Tibial artery (tissue), 4 donors: ENCODE measurements around the gene TCL1B.

Source experiments
- DNase-seq, 2 donors: peaks; one replicate each; pipeline ENCODE4 v3.0.0-alpha.2; 2019
- H3K27ac ChIP-seq, 2 donors: fragments of 200-600 bp; sonication (generic) in 1 of 2; 1 replicate in 1 of 2; 2 replicates in 1 of 2; pipeline ENCODE4 v1.5.1; 2018 to 2019; ENCODE audit warnings: mild to moderate bottlenecking in 1 of 2
- H3K27me3 ChIP-seq, 2 donors: fragments of 200-600 bp; sonication (generic) in 1 of 2; one replicate each; pipeline versions ENCODE4 v1.5.1 to v1.6.0; 2016 to 2019
- H3K36me3 ChIP-seq, 3 donors: fragments of 200-600 bp; sonication (generic) in 2 of 3; one replicate each; pipeline ENCODE4 v1.5.1; 2016 to 2019; ENCODE audit warnings: mild to moderate bottlenecking in 2 of 3
- H3K4me1 ChIP-seq, 4 donors: fragments of 200-600 bp; sonication (generic) in 2 of 4; 1 replicate in 3 of 4; 2 replicates in 1 of 4; pipeline ENCODE4 v1.5.1; 2016 to 2019
- H3K4me3 ChIP-seq, 2 donors: fragments of 200-600 bp; sonication (generic) in 1 of 2; 1 replicate in 1 of 2; 2 replicates in 1 of 2; pipeline ENCODE4 v1.5.1; 2018 to 2019; ENCODE audit warnings: mild to moderate bottlenecking in 2 of 2
- H3K9me3 ChIP-seq, 3 donors: fragments of 200-600 bp; sonication (generic) in 1 of 3; one replicate each; pipeline ENCODE4 v1.5.1; 2016 to 2019
- CTCF ChIP-seq, 2 experiments: fragments of 200-600 bp in 1 of 2; fragments of 450-650 bp in 1 of 2; IDR thresholded peaks; one replicate each; pipeline ENCODE4 v1.5.1; 2017 to 2019; ENCODE audit warnings: antibody characterized with exemption in 2 of 2, mild to moderate bottlenecking in 1 of 2, moderate library complexity in 1 of 2
- intact Hi-C: fragments of 100-400 bp; cut with DNase I; formaldehyde crosslinking; loops from one replicate; pipeline ENCODE4 v1.15.0; 2023; ENCODE audit warnings: low total_unique reads

The TCL1B gene

GRCh38 chr14:95651028-95651427, 35.2 kb upstream of the TCL1B start:
- H3K36me3 ChIP-seq = no peaks in the 10 kb centered on the region
- no peak overlapping the region for H3K4me3 ChIP-seq
- no peaks in the 10 kb centered on the region for H3K27me3 ChIP-seq
- TF ChIP-seq CTCF (IDR thresholded peaks at IDR 0.05) = no peak
- H3K4me1 ChIP-seq = no peaks in the 10 kb centered on the region
- H3K9me3 ChIP-seq = no peaks in the 10 kb centered on the region
- no peak overlapping the region for H3K27ac ChIP-seq
- intact Hi-C loops = no loop called here
- DNase-seq = no peak

- H3K4me1 ChIP-seq = no peaks in the 10 kb centered on the region
- H3K27me3 ChIP-seq = no peaks in the 10 kb centered on the region
- no peak overlapping the region for H3K4me3 ChIP-seq
- no peak for TF ChIP-seq CTCF (IDR thresholded peaks at IDR 0.05)
- H3K36me3 ChIP-seq = no peaks in the 10 kb centered on the region
- H3K27ac ChIP-seq = no peak overlapping the region
- no peak for DNase-seq
- intact Hi-C loops = no loop called here
- no peaks in the 10 kb centered on the region for H3K9me3 ChIP-seq
Observed at GRCh38 chr14:95651821-95652583, 34.2 kb upstream of the TCL1B start.

GRCh38 chr14:95652690-95653089, 33.5 kb upstream of the TCL1B start:
- no peak for TF ChIP-seq CTCF (IDR thresholded peaks at IDR 0.05)
- DNase-seq = no peak
- Histone ChIP-seq H3K4me3 (no peak overlapping the region), H3K27ac (no peak overlapping the region), H3K27me3 (peaks cover 0 to 2% of the 10 kb centered on the region in 2 donors), H3K9me3 (no peaks in the 10 kb centered on the region), H3K36me3 (no peaks in the 10 kb centered on the region), H3K4me1 (no peaks in the 10 kb centered on the region)
- intact Hi-C loops = no loop called here

GRCh38 chr14:95655461-95655860, 30.8 kb upstream of the TCL1B start:
- intact Hi-C loops = no loop called here
- H3K4me1 ChIP-seq = peaks cover 0 to 2% (median 0%) of the 10 kb centered on the region in 4 donors
- no peak for TF ChIP-seq CTCF (IDR thresholded peaks at IDR 0.05)

GRCh38 chr14:95656634-95657033, 29.6 kb upstream of the TCL1B start:
- Histone ChIP-seq H3K36me3 (no peaks in the 10 kb centered on the region), H3K27me3 (peaks cover 0 to 26% of the 10 kb centered on the region in 2 donors), H3K4me3 (no peak overlapping the region), H3K4me1 (peaks cover 0 to 4% (median 0%) of the 10 kb centered on the region in 4 donors), H3K27ac (no peak overlapping the region), H3K9me3 (no peaks in the 10 kb centered on the region)
- no peak for DNase-seq
- TF ChIP-seq CTCF (IDR thresholded peaks at IDR 0.05) = no peak
- intact Hi-C loops = no loop called here

More at GRCh38 chr14:95655461-95655860, 30.8 kb upstream of the TCL1B start:
- Histone ChIP-seq H3K36me3 (no peaks in the 10 kb centered on the region), H3K27ac (no peak overlapping the region), H3K4me3 (no peak overlapping the region), H3K9me3 (no peaks in the 10 kb centered on the region), H3K27me3 (peaks cover 0 to 26% of the 10 kb centered on the region in 2 donors)
- no peak for DNase-seq
